Lung (tissue), 12 donors: ENCODE measurements around the gene RPL4. TPM values are rescaled to one million over a fixed set of nuclear protein-coding genes. Genes with fewer than 3 reads are reported as not detected.
"Not testable (repeated sequence)": the region's sequence is repeated elsewhere in the genome, so short reads cannot be mapped to it uniquely, and the experiment has no call there.

Experiments used
- ATAC-seq: fragments of 200-7000 bp; cut with Tn5 transposase; one replicate; pipeline ENCODE4 v1.9.1; 2020; ENCODE audit warnings: moderate number of reproducible peaks; ENCODE audit not compliant: insufficient read depth, low FRiP score
- DNase-seq, 3 donors: peaks; one replicate each; pipeline ENCODE4 v3.0.0-alpha.2; 2013 to 2017
- H3K27ac ChIP-seq, 2 donors: one replicate each; pipeline ENCODE4 v1.5.1; 2013; ENCODE audit warnings: mild to moderate bottlenecking in 2 of 2, moderate library complexity in 2 of 2, control low read depth in 1 of 2, inconsistent platforms in 1 of 2, low read depth in 1 of 2, low read length in 1 of 2
- H3K27me3 ChIP-seq, 3 donors: one replicate each; pipeline ENCODE4 v1.5.1; 2013; ENCODE audit warnings: low read length in 2 of 3; ENCODE audit not compliant: control insufficient read depth in 3 of 3, insufficient read depth in 3 of 3
- H3K36me3 ChIP-seq, 4 donors: one replicate each; pipeline ENCODE4 v1.5.1; 2013; ENCODE audit warnings: low read length in 4 of 4, mild to moderate bottlenecking in 1 of 4, moderate library complexity in 1 of 4; ENCODE audit not compliant: control insufficient read depth in 4 of 4, insufficient read depth in 4 of 4
- H3K4me1 ChIP-seq, 5 donors: one replicate each; pipeline ENCODE4 v1.5.1; 2013; ENCODE audit warnings: low read length in 5 of 5, mild to moderate bottlenecking in 2 of 5, moderate library complexity in 1 of 5; ENCODE audit not compliant: control insufficient read depth in 5 of 5, insufficient read depth in 5 of 5
- H3K4me3 ChIP-seq: one replicate; pipeline ENCODE4 v1.5.1; 2013; ENCODE audit warnings: mild to moderate bottlenecking, control low read depth, moderate library complexity
- H3K9ac ChIP-seq, 2 donors: one replicate each; pipeline ENCODE4 v1.5.1; 2013; ENCODE audit warnings: low read length in 2 of 2, control low read depth in 1 of 2; ENCODE audit not compliant: insufficient read depth in 1 of 2
- H3K9me3 ChIP-seq, 4 donors: one replicate each; pipeline ENCODE4 v1.5.1; 2013; ENCODE audit warnings: low read length in 3 of 4, mild to moderate bottlenecking in 1 of 4, moderate library complexity in 1 of 4; ENCODE audit not compliant: control insufficient read depth in 4 of 4, insufficient read depth in 3 of 4
- WGBS, 2 donors: extraction: QIAGEN DNeasy Blood & Tissue Kit; methylation state at CpG; one replicate each; pipeline ENCODE4 v1.1.7; 2013; 5-methylcytosine and 5-hydroxymethylcytosine counted together
- polyA plus RNA-seq, 2 donors: library from polyadenylated mRNA; stranded (reverse); fragments of 200-250 nt; gene quantifications; one replicate each; pipeline ENCODE4 v1.2.1, GENCODE V29; 2013
- total RNA-seq, 2 donors: library from RNA; depleted of rRNA in 1 of 2; stranded (reverse); fragments of >200 nt in 1 of 2; gene quantifications; one replicate each; pipeline ENCODE4 v1.2.1, GENCODE V29; 2014 to 2021
- TF ChIP-seq, protein P1 (sequence below): IDR thresholded peaks from 2 replicates; pipeline ENCODE4 v1.5.1; 2012; ENCODE audit warnings: mild to moderate bottlenecking; ENCODE audit errors: control extremely low read depth, extremely low read depth
- donor health status: control.
- donor health status: control.
- donor health status: Bipolar disorder and iron deficiency.
- donor health status: healthy.
- donor health status: DM: yes; HTN: yes; CAD: no.

The RPL4 gene
- total and polyA plus RNA-seq, 4 donors = 1,560 to 2,503 (median 2,434) TPM

DNA sequence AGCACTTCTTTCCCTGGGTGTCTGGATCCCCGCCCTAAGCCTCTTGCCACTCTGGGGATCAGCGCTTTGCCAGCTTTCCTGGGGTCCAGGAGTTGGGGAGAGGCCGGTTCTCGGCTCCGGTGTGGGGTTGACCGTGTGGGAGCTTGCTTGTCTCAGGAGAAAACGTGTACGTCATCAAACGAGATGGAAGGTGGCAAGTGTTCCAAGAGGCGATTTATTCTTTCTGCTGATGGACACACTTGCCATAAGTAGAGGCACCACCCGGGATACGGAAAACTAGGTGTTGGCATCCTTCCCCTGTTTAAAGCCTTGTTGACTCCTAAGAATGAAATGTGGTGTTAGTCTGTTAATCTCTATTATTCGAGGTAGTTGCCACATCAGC lies 766 bp upstream of the RPL4 start:
- H3K27ac ChIP-seq = peak overlapping the region; percentile 71 to 97
- peaks cover 10 to 30% (median 14%) of the 10 kb centered on the region in 4 donors for H3K36me3 ChIP-seq
- peak overlapping the region; percentile 92 to 94 for H3K9ac ChIP-seq
- DNase-seq (no peak), ATAC-seq (no peak)
- H3K4me3 ChIP-seq = peak overlapping the region; percentile 63
- H3K27me3 ChIP-seq = no peaks in the 10 kb centered on the region
- WGBS, 2 donors = 0% methylated on average over 13 of the region's 13 CpGs
- TF ChIP-seq, protein P1, sequence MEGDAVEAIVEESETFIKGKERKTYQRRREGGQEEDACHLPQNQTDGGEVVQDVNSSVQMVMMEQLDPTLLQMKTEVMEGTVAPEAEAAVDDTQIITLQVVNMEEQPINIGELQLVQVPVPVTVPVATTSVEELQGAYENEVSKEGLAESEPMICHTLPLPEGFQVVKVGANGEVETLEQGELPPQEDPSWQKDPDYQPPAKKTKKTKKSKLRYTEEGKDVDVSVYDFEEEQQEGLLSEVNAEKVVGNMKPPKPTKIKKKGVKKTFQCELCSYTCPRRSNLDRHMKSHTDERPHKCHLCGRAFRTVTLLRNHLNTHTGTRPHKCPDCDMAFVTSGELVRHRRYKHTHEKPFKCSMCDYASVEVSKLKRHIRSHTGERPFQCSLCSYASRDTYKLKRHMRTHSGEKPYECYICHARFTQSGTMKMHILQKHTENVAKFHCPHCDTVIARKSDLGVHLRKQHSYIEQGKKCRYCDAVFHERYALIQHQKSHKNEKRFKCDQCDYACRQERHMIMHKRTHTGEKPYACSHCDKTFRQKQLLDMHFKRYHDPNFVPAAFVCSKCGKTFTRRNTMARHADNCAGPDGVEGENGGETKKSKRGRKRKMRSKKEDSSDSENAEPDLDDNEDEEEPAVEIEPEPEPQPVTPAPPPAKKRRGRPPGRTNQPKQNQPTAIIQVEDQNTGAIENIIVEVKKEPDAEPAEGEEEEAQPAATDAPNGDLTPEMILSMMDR = no peak
- no peaks in the 10 kb centered on the region for H3K9me3 ChIP-seq
- H3K4me1 ChIP-seq = peaks cover 0 to 25% (median 8%) of the 10 kb centered on the region in 5 donors

DNA sequence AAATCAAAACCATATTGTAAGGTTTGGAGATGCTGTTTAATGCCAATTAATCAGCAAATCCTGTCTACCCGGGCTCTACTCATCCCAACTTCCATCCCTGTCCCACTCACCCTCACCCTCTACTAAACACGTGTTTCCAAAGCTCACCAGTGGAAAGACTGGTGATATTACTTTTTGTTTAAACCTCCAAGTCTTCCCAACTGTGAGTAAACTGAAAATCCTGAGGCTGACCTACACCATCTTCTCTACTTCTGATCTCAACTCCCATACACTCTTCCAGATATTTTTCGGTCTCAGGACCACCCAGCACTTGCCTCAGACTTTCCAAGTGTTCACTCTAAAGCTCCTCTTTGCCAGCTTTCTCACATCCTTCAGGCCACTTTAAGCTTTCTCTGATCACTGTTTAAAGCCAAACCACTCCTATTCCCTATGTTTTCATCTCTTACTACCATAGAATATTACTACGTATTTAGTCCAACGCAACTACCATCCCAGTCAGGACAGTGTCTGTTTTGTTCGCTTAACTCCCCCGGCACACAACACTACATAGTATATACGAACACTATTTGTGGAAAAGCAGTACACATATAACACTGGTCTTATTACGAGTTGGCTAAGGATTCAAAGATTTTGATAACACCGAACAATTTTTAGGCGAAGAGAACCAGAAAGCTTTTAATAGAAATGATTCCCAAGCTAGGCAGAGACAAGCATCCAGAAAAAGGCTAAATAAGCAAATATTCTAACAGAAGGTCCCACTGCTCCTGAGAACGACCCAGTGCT lies 684 bp downstream of the RPL4 start:
- no peaks in the 10 kb centered on the region for H3K9me3 ChIP-seq
- no peaks in the 10 kb centered on the region for H3K27me3 ChIP-seq
- H3K36me3 ChIP-seq = peaks cover 12 to 35% (median 23%) of the 10 kb centered on the region in 4 donors
- ATAC-seq (no peak), DNase-seq (peak in 2 of 3 donors; percentile 6 to 10)
- TF ChIP-seq, protein P1 = no peak
- 0 to 1% methylated on average over 12 of the region's 12 CpGs for WGBS, 2 donors
- peak overlapping the region; percentile 92 to 94 for H3K9ac ChIP-seq
- peak overlapping the region; percentile 71 to 97 for H3K27ac ChIP-seq
- H3K4me3 ChIP-seq = peak overlapping the region; percentile 89
- H3K4me1 ChIP-seq = peaks cover 0 to 25% (median 8%) of the 10 kb centered on the region in 5 donors

DNA sequence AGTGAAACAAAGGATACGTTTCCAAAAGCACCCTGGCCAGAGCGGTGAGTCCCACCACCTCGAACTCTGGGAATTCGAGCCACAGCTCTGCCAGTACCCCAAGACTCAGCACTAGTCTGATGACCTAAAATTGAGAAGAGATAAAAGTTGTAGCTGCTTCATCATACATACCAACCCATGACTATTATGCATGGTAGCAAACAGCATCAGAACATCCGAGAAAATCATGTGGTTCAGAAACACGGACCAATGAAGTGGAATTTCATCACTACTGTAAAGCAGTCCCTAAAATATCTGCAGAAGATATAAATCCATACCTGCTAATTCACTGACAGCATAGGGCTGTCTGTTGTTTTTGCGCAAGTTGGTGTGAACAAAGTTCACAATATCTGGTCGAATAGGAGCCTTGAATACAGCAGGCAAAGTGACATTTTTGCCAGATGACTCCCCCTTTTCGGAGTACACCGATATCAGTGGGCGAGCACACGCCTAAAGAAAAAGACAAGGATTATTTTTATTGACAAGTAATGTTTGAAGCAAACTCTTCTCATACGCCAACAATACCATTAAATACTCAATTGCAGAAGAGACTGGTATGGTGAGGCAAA lies 1.5 kb downstream of the RPL4 start:
- H3K36me3 ChIP-seq = peaks cover 20 to 42% (median 28%) of the 10 kb centered on the region in 4 donors
- not testable (repeated sequence) for H3K27me3 ChIP-seq, H3K27ac ChIP-seq, ATAC-seq, H3K9me3 ChIP-seq, DNase-seq, H3K4me3 ChIP-seq
- H3K4me1 ChIP-seq = peaks cover 0 to 28% (median 8%) of the 10 kb centered on the region in 5 donors
- H3K9ac ChIP-seq = peak overlapping the region in 1 of 2 donors; percentile 92
- WGBS, 2 donors = 59 to 69% methylated on average over 13 of the region's 13 CpGs

DNA sequence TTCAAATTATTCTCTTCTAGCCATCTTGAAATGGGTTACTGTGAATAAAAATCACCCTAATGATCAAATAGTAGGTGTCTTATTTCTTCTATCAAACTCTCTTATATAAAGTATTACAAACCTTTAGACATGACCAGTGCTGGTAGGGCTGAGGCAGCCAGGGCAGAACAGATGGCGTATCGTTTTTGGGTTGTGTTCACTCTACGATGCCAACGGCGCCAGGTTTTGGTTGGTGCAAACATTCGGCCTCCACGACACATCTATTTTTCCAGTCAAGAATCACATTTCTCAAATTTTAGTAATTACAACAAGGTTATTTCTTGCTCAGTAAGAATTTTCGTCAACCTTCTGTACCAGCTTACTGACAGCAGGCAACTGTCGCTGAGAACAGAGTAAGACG lies 2.2 kb downstream of the RPL4 start:
- H3K36me3 ChIP-seq = peaks cover 22 to 45% (median 29%) of the 10 kb centered on the region in 4 donors
- peaks cover 0 to 32% (median 8%) of the 10 kb centered on the region in 5 donors for H3K4me1 ChIP-seq

GRCh38 chr15:66500346-66500745 lies 4.3 kb downstream of the RPL4 start:
- DNase-seq, H3K9ac ChIP-seq, H3K27ac ChIP-seq, ATAC-seq, H3K27me3 ChIP-seq, H3K9me3 ChIP-seq, H3K4me3 ChIP-seq: not testable (repeated sequence)
- peaks cover 22 to 45% (median 33%) of the 10 kb centered on the region in 4 donors for H3K36me3 ChIP-seq
- 86 to 96% methylated on average over 7 of the region's 7 CpGs for WGBS, 2 donors
- H3K4me1 ChIP-seq = peaks cover 0 to 33% (median 7%) of the 10 kb centered on the region in 5 donors

More for the DNA sequence above, 2.2 kb downstream of the RPL4 start:
- DNase-seq (no peak), ATAC-seq (no peak)
- no peak overlapping the region for H3K9ac ChIP-seq
- H3K4me3 ChIP-seq = no peak overlapping the region
- H3K27me3 ChIP-seq = no peaks in the 10 kb centered on the region
- H3K9me3 ChIP-seq = no peaks in the 10 kb centered on the region
- TF ChIP-seq, protein P1 = no peak
- no peak overlapping the region for H3K27ac ChIP-seq
- WGBS, 2 donors = 79 to 87% methylated on average over 10 of the region's 10 CpGs
